NCI-H1694 (cell line): Measurements from ENCODE around the gene GRIK1.

Experiments
- DNase-seq: peaks from one replicate; lab custom pipeline; 2025; lab: John Stamatoyannopoulos, UW

Gene GRIK1

DNA sequence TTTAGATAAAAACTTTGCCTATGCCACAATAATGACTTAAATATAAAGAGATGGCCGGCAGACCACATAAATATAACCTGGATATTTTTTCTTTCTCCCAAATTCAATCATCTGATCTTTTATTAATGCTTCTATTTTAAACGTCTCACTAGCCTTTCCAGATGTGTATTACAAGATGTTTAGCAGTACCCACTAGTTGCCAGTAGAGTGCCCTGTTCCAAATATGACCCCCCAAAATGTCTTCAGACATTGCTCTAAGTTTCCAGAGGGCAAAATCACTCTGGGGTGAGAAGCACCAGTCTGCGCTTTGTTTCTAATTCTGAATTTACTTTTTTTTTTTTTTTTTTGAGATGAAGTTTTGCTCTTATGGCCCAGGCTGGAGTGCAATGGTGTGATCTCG is 268.1 kb downstream of the GRIK1 start:
- no peak for DNase-seq

DNA sequence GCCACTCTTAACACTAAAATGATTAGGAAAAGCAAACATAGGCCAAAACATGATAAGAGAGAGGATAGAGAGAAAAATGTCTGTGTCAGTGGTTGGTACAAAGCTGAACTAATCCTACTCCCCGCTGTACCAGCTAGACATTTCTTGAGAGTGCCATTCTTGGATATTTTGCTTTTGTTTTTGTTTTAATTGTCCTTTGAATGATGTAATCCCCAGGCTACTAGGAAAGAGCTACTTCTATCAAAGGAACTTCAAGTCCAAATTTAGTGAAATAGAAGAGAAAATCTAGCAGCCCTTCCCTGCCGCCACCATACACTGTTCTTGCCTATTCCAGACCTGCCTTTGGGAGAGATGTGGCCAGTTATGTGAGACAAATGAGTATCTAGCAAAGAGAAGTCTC is 269.6 kb downstream of the GRIK1 start:
- no peak for DNase-seq

DNA sequence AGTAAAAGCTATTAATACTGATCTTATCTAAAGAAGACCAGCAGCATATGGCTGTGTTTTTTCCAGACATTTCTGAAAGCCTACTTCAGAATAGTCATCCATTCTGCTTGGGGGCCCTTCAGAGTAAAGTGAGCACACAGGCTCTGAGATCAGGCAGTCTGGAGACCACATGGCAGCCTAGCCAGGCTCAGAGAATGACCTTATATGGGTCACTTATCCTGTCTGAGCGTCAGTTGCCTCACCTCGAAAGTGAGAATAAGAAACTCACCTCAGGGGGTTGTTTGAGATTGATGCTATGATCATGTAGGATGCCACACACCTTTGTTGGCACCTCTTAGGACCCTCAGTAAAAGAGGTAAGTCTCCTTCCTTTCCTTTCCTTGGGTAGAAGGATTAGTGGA is 270.4 kb downstream of the GRIK1 start:
- no peak for DNase-seq

DNA sequence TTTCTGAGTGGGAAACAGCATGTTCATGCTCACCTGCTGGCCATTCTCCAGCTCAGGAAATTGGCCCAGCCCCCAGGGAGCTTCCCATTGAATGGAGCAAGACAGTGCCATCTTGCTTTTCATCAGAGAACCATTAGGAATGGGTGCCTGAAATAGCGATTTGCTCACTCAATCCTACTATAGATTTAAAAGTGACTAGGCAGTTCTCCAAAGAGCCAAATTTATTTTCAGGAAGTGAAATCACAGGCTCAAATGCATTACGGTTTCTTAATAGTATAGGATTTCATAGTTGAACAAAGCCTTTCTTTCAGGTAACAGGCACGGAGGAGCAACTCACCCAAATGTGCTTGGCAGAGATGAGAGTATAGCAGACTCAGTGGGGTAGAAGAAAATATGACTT is 272.1 kb downstream of the GRIK1 start:
- DNase-seq = no peak

DNA sequence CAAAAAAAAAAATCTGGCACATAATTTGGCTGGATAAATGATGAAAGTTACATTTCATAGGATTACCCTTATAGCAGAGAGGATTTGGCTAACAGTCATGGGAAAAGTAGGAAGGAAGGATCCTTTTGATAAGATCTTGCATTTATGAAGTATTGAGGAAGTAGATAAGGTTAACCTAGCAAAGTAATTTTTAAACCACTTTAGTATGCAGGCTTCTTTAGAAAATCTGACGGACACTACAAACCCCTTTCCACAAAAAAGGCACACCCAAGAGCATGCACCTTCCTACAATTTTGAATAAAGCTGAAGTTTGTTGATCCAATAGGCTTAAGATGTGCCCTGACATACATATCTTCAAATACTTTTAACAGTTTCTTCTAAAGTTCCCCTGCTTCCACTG is 275.2 kb downstream of the GRIK1 start:
- no peak for DNase-seq

DNA sequence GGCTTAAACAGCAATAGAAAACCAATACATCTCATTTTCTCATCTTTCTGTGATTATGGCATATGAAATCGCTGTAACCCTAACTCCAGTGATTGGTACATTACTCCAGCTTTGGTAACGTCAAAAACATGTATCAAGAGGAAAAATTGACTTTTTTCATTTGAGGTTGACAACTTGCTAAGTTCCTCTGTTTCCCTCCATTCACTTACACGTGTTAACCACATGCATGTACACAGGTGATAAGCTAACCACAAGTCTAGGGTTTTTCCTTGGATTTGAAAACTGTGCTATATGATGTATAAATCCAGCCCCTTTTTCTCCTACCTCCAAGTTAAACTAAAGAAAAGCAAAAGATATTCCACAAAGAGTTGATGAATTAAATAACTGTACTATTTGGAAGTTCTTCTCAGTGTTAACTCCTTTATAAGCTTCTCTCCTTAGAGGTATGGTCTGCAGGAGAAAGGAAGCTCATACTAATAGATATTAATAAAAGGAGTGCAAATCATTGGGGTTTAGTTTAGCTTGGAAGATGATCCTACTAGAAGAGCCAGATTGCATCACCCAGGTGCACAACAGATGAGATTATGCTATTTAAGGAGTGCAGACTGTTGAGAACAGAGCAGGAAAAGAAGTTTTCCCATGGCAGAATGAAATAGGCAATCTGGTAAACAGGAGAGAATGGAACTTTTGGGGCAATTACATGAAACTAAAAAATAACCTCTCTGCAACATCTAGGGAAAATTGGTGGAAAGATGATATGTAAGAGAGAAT is 277.9 kb downstream of the GRIK1 start:
- DNase-seq = no peak

DNA sequence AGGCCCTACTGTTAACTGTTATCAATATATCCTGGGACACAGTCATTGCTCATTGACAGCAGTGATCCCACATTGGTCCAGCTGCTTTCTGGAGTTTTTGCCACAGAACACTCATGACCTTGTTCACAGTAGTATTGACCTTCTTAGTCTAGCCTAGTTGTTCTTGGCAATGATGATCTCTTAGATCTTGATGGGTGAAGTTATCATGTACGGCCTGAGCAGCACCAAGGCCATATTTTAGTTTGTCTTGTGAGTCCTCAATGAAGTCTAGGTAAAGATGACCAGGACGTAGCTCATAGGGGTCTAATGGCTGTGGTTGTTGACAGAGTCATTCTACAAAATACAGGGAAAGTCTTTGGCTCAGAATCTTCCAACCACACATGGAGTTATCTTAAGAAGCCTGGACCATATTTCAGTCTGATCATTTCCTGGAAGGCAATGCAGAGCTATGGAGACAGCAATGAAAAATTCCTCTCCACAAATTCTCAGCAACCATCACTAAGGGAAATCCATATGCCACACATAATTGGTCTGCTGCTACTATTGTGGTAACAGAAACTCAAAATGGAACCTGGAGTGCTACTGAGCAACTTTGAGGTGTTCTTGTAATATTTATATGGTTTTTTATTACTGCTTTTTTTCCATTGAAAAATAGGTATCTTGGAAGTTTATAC is 279.6 kb downstream of the GRIK1 start:
- DNase-seq = no peak

DNA sequence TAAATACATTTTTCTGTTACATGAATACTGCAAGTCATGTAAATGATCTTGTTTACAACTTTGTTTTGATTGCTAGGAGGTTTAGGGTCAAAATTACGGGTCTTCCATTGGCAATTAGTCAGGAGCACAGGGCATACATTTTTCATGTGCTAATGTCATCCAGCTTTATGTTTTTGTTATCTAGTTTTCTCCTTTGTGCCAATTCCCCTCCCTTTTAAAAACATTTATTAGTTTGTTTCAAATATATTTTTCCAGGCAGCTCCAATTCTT is 280.9 kb downstream of the GRIK1 start:
- DNase-seq = no peak

DNA sequence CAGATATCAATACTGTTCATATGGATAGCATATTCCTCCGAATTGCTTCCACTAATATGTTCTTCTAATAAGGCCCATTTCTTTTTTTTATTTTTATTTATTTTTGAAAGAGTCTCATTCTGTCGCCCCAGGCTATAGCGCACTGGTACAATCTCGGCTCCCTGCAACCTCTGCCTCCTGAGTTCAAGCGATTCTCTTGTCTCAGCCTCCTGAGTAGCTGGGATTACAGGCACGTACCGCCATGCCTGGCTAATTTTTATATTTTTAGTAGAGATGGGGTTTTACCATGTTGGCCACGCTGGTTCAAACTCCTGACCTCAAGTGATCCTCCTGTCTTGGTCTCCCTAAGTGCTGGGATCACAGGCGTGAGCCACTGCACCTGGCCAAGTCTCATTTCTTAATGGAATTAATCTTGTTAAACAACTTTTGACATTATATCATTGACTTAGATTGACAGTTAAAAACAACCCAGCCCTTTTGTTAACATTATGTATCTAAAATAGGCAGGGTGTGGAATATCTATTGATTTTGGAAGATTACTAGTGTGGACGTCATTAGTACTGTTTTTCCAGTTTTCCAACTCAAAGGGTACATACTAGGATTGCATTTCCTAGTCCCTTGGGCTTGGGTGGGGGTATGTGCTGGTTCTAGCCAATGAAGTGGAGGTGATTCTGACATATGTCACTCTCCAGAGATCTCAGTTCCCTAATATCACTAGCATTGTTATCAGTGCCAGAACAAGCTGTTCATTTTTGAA is 281.4 kb downstream of the GRIK1 start:
- DNase-seq = no peak

DNA sequence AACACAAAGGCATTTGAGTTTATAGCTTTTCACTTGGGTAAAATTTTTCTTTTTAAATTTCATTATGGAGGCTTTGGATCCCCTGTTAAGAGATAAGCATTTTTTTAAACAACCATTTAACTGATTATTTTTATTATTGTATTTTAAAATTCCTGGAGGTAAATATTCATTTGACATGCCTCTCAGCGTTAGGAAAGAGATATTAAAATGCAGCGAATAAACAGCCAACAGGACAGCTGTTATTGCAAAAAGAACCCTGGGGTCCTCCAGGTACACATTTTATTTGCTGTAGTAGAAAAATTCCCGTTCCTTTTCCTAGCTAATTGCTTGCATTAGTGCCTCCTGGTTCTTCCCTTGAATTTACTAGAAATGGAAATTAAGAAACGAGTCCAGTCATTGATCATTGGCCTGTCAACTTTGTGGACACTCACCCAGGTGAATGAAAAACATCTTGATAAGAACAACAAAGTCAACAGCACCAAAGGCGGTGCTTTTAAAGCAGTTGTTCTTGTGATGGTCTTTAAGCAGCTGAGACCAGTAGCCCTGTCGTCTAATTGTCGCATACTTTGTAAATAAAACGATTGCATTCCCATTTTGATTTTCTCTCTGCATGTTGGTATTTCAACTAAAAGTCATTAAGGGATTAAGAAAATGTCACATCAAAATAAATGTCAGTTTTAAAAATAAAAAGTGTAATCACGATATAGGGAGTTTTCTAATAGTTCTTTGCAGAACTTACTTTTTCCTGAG is 282.4 kb downstream of the GRIK1 start:
- DNase-seq = no peak

DNA sequence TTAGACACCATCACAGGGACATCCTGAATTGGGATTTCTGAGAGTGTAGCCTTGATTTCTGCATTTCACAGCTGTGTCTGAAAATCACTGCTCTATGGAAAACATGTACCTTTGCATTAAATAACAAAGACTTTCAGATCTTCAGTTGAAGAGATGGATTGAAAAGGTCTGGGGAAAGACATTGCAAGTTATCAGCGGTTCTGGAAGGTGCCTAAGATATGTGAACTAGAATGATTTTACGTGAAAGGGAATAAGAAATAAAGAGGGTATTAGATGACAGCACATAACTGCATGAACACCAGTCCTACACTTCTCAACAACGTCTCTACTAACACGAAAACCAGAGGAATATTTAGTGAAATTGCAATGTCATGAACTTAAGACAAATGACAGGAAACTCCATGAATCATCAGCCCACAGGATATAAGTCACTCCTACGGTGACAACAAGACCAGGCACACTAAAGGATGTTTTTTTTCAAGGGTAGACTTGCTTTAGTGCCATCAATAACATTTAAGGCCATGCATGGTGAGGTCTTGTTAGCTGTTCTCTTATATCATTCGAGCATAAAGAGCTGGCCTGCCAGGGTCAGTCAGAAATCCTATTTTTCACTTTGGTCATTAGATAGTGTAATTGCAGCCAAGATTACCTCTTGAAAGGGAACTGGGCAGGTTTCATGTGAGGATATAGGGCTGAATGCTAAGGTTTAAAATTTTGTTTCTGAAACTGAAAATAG is 283.1 kb downstream of the GRIK1 start:
- no peak for DNase-seq

DNA sequence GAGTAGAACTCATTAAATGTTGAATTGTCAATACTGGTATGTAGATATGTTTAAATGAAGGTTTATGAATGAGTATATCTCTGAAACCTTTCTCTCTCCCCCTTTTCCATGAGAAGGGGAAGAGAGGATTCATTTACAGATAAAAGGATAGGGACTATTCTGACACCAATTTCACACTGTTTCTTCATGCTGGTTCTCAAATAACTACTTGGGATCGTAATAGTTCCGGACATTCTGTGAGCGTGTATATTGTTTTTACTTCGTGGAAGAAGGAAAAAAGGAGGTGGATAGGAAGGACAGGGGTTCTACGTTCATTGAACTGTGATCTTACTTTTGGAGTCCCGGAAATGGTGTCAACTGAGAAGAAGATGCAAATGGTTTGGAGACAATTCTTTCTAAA is 284.2 kb downstream of the GRIK1 start:
- DNase-seq = no peak

DNA sequence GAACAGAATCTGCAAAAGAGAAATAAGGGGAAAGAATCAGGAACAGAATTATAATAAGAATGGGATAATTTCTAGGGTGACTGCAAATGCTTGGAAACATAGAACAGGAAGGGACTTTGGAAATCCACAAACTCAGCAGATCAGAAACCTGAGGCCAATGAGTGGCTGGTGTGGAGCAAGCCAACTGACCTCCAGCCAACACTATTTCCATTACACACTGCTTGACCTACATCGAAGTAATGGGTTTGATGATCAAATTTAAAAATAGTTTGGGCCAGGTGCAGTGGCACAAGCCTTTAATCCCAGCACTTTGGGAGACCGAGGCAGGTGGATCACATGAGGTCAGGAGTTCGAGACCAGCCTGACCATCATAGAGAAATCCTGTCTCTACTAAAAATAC is 284.9 kb downstream of the GRIK1 start:
- no peak for DNase-seq

DNA sequence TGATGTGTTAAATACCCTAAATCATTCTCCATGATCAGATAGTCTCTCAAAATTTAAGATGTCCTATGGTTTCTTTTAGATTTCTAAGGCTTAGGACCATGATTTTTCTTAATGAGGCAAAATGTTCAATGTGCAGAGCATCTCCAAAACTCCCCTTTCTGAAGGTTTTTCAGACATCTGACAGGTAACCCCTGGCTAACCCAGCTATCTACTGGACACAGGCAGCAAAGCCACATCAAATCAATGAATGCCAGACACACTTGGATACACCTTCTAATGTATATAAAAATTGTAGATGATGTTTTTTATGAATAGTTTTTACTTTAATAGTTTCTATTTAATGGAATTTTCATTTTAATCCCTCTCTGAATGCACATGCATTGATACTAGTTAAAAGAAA is 285.6 kb downstream of the GRIK1 start:
- no peak for DNase-seq

DNA sequence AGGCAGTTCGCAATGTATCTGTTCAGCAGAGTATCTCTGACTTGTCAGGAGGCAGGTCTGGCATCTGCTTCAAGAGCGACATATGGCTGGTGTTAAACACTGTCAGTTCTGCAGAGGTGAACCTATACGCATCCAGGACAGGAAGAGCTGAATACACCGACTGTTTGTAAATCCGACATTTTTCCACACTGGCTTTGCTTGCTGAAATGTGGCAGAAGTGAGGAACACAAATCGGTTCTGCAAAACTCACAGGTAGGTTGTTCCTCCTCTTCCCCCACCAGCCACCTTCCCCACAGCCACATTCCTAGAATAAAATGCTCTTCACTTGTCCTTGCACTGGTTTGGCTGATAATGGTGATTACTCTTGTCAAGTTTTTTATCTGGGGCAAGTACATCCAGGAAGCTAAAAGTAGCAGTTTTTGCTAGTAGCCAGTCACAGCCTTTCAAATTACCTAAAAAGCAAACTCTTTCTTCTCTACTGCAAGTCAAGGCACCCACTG is 289.2 kb downstream of the GRIK1 start:
- peak; percentile 56 for DNase-seq

DNA sequence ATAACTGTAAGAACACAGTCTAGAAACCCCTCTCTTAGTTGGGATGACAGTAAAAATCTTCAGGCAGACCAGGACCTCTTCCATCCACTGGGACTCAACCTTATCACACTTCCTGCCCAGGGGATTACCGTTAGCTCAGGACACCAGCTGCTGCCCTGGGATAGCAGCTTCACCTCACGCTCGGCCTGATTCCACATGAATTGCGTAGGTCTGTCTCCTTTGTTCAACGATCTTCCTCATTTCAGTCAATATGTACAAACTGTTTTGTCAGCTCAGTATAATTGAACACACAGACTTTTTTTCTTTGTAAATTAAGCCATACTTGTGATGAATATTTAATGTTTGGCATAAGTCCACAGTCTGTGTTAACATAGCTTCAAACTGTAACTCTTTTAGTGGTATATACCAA is 290.4 kb downstream of the GRIK1 start:
- DNase-seq = no peak

DNA sequence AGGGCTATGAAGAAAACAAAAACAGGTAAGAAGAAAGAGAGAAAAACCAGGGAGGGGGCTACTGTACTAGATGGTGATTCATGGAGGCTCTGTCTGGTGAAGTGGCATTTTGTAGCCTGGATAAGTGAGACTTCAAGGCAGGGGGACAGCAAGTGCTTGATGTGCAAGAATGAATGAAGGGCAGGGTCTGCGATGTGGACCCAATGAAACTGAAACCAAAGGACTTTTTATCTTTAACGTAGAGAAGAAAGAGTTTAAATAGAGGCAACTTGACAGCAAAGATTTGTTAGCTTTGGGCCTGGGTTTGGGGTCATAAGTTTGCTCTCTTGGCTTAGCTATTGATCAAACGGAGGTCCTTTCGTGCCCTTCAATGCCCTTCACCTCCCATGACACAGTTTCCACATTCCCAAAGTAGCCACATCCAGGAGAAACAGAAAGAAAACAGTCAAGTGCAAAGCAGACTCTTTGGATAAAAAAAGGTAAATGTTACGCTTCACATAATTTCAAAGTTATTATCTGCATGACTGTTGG is 291.0 kb downstream of the GRIK1 start:
- DNase-seq = no peak

DNA sequence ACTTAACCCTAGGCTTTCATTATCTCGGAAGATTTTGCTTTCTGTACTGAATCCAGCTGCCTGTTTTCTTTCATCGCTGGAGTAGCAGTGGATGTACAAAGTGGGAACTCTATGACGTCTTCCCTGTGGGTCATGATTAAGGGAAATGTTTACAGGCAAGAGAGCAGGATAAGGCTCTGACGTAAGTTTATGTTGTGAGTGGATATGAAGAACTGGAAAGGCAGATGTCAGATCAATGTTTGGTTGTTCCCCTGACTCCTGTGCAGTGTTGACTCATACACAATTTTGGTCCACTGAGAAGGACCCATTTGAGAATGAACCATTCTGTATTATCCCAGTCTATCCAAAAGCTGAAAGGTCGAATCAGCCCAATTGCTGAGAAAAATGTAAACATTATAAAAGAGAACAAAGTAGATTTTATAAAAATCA is 292.4 kb downstream of the GRIK1 start:
- no peak for DNase-seq

DNA sequence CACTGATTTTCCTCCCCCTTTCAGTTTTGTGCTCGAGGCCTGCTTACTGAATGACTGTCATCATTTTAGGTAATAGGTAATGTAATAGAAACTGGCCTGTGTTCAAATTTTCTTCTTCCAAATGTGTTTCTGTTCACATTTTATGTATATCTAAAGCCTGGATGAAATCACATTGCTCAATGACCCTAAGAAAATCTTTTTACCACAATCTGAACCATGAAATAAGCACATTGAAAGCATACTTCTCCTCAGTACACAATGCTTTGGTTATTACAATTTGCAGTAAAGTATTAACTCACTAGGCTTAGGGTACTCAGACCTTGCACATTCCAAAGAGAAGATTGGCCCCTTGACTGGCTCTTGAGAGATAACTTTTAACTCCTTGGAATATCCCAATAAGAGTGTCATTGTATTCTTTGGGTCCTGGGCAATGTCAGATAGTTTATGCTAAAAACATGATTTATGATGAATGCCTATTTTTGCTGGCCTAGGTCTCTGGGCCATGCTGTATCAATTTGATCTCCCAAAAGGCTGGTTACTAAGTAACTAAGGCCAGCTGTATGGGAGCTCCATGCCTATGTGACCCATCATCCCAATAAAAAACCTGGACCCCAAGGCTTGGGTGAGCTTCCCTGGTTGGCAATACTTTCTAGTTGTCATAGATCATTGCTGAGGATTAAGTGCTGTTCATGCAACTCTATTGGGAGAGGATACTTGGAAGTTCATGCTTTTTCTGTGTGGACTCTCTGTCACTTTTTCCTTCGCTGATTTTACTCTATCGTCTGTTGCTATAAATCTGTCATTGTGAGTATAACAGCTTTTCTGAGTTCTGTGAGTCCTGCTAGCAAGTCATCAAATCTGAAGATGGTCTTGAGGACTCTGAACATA is 293.9 kb downstream of the GRIK1 start:
- no peak for DNase-seq

DNA sequence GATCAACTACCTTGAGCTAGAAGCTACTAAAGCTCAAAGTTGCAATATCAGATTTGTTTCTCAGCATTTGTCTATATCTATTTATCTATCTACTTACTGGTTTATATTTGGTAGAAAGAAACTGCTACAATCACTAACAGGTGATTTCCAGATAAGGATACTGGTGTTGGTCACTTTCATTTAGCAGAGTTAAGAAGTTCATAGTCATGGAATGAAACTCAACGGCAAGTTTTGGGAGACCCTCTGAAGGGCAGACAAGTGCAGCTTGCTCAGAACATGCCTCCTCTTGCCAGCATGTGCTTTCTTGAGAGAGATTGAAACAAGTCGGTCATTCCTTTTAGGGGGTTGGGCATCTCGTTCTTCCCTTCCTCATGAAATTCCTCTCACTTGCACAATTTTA is 296.5 kb downstream of the GRIK1 start:
- DNase-seq = no peak
